Activated CD8-positive, alpha-beta memory T cell treated with anti-CD3 and anti-CD28 coated beads, Interleukin-2, amount 10 ng/mL, durations not matched to agents 7 days and 5 days (primary cell): ENCODE results near the gene SNW1. TPM values are rescaled to one million over a fixed set of nuclear protein-coding genes. Genes with fewer than 3 reads are reported as not detected.

Source experiments
- ATAC-seq: fragments of 150-1000 bp; cut with Tn5 transposase; one replicate; pipeline ENCODE4 v1.10.0; 2021; ENCODE audit warnings: moderate library complexity
- CTCF ChIA-PET: fragments of 350-600 bp; sonication (Branson Sonifier 250); formaldehyde crosslinking; loops from one replicate; lab custom pipeline; 2021; ENCODE audit warnings: antibody characterized with exemption; lab: Charles Lee
- DNase-seq: peaks from one replicate; pipeline ENCODE4 v3.0.0-alpha.2; 2020
- H3K27ac Mint-ChIP-seq: one replicate; pipeline ENCODE4 v1.8.0; 2021; ENCODE audit warnings: mild to moderate bottlenecking, mixed read lengths
- H3K27me3 Mint-ChIP-seq: one replicate; pipeline ENCODE4 v1.8.0; 2021; ENCODE audit warnings: mixed read lengths
- H3K36me3 Mint-ChIP-seq: one replicate; pipeline ENCODE4 v1.8.0; 2021; ENCODE audit warnings: mild to moderate bottlenecking, mixed read lengths
- H3K4me1 Mint-ChIP-seq: one replicate; pipeline ENCODE4 v1.8.0; 2021; ENCODE audit warnings: mixed read lengths
- H3K4me3 Mint-ChIP-seq: one replicate; pipeline ENCODE4 v1.8.0; 2021; ENCODE audit warnings: mild to moderate bottlenecking, moderate library complexity, mixed read lengths
- H3K9me3 Mint-ChIP-seq: one replicate; pipeline ENCODE4 v1.8.0; 2022; ENCODE audit warnings: low read depth, mixed read lengths
- total RNA-seq, 2 experiments: library from RNA; stranded (reverse); gene quantifications; one replicate each; pipeline ENCODE4 v1.2.3, GENCODE V29; 2021

The SNW1 gene
- total RNA-seq, 2 experiments from 2014 or later = 103 to 112 TPM

DNA sequence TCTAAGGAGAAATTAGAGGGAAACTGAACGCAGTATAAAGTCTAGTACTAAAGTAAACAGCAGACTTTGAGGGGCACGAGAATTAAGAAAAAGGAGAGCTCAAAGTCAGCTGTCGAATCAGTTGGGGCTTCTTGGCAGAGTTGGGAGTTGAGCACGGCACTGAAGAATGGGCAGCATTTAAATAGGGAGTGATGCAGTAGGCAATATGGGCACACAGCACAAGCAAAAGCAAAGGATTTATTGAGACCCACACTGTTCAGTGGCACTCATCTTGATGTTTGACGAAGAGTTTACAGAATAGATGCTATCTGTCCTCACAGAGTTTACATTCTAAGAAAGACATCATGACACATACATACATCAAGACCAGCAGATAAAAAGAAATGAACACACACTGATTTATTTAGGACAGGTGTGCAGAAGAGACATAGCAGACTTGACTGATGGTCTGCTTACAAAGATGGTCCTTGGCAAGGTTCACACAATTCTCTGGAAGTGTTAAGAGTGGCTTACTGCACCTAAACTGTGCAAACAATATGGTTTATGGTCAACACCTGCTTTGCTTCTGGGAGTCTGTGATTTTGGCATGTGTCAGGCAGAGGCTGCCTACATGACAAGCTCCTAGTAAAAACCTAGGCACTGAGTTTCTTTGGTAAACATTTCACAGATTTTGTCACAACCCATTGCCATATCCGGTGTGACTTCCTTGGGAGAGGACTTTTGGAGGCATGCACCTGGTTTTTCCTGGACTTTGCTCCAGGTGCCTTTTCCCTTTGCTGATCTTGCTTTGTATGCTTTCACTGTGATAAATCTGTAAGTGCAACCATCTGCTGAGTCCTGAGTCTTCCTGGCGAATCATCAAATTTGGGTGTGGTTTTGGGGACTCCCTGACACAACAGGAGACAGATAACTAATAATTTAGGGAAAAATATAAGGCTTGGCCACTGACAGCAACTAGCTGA, 79.5 kb downstream of the SNW1 start:
- Mint-ChIP-seq H3K9me3 (no peaks in the 10 kb centered on the region), H3K27ac (no peak overlapping the region), H3K4me3 (no peak overlapping the region), H3K4me1 (peaks cover 7% of the 10 kb centered on the region), H3K36me3 (peaks cover 8% of the 10 kb centered on the region), H3K27me3 (no peaks in the 10 kb centered on the region)
- DNase-seq = no peak
- no peak for ATAC-seq
- CTCF ChIA-PET = interaction anchor here (0.8 kb wide), 1 partner anchor 12 kb away, joined by 3 read pairs; no protein-coding TSS in a partner anchor

- no peaks in the 10 kb centered on the region for H3K9me3 Mint-ChIP-seq
- H3K36me3 Mint-ChIP-seq = peaks cover 22% of the 10 kb centered on the region
- ATAC-seq (no peak), DNase-seq (no peak)
- H3K4me1 Mint-ChIP-seq = no peaks in the 10 kb centered on the region
- CTCF ChIA-PET = no interaction called here
- no peaks in the 10 kb centered on the region for H3K27me3 Mint-ChIP-seq
- H3K27ac Mint-ChIP-seq = no peak overlapping the region
- no peak overlapping the region for H3K4me3 Mint-ChIP-seq
Measured at GRCh38 chr14:77674931-77675330, 86.0 kb downstream of the SNW1 start.

DNA sequence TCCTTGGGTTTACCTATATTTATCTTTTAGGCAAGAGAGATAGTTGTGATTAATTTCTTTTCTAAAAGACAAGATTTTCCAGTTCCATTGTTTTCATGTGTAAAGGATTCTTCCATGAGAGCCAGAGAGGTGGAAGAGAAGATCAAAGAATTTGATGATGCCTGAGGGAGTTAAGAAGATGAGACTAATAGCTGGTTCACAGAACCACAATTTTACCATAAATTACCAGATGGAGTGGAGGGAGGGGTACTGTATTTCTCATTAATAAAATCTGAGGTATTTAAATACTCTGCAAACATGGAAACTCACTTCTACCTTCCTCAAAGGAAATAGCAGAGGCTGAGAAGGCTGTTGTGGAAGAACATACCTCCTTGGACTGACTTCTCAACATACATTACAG, 87.8 kb downstream of the SNW1 start:
- Mint-ChIP-seq H3K36me3 (peaks cover 22% of the 10 kb centered on the region), H3K27me3 (no peaks in the 10 kb centered on the region), H3K27ac (no peak overlapping the region), H3K4me1 (no peaks in the 10 kb centered on the region), H3K4me3 (no peak overlapping the region), H3K9me3 (no peaks in the 10 kb centered on the region)
- DNase-seq (no peak), ATAC-seq (no peak)
- CTCF ChIA-PET = no interaction called here

Other genes starting within 250 kb of the SNW1 start
- gene SPTLC2, start 144.5 kb downstream of the SNW1 start, total RNA-seq = 10 to 100 TPM; 34.5 to 43.3 TPM
- 10 to 100 TPM; 12.3 to 19.6 TPM for gene ALKBH1, start 53.1 kb downstream of the SNW1 start, total RNA-seq
- 10 to 100 TPM; 91.8 to 94.5 TPM for gene SLIRP, start 53.1 kb downstream of the SNW1 start, total RNA-seq
- 1 to 10 TPM; 2.5 to 3.5 TPM for gene ADCK1, start 39.0 kb upstream of the SNW1 start, total RNA-seq